Fibroblast of lung (primary cell): Measurements from ENCODE around the gene PLXNA4. TPM values are rescaled to one million over a fixed set of nuclear protein-coding genes. Genes with fewer than 3 reads are reported as not detected.

Source experiments
- DNase-seq, 2 donors: peaks; one replicate each; pipeline versions ENCODE4 v3.0.0 to v3.0.0-alpha.2; 2010; ENCODE audit warnings: low read depth in 2 of 2
- H2AFZ ChIP-seq: 2 replicates; pipeline ENCODE4 v1.5.1; 2012; ENCODE audit warnings: low read length, control low read depth, inconsistent platforms
- H3K27ac ChIP-seq: 2 replicates; pipeline ENCODE4 v1.5.1; 2011; ENCODE audit warnings: low read length, control low read depth; ENCODE audit not compliant: insufficient read depth
- H3K27me3 ChIP-seq: 2 replicates; pipeline ENCODE4 v1.5.1; 2011; ENCODE audit warnings: mild to moderate bottlenecking, low read length; ENCODE audit not compliant: control insufficient read depth, insufficient read depth
- H3K36me3 ChIP-seq: 2 replicates; pipeline ENCODE4 v1.5.1; 2011; ENCODE audit warnings: low read length; ENCODE audit not compliant: control insufficient read depth, insufficient read depth
- H3K4me1 ChIP-seq: 2 replicates; pipeline ENCODE4 v1.5.1; 2011; ENCODE audit warnings: low read length; ENCODE audit not compliant: control insufficient read depth, insufficient read depth; ENCODE audit errors: extremely low read depth
- H3K4me2 ChIP-seq: 2 replicates; pipeline ENCODE4 v1.5.1; 2011; ENCODE audit warnings: low read length, control low read depth; ENCODE audit not compliant: insufficient read depth; ENCODE audit errors: extremely low read depth
- H3K4me3 ChIP-seq, 4 experiments: fragments of 200-600 bp in 1 of 4; sonication (generic) in 1 of 4; replicated peaks in 1 of 4; 2 replicates each; pipeline ENCODE4 v1.5.1; 2011 to 2016; ENCODE audit warnings: low read length in 4 of 4, low read depth in 3 of 4, mild to moderate bottlenecking in 3 of 4, control low read depth in 2 of 4, inconsistent platforms in 1 of 4, mixed read lengths in 1 of 4; ENCODE audit not compliant: insufficient read depth in 1 of 4; ENCODE audit errors: control extremely low read depth in 1 of 4
- H3K79me2 ChIP-seq: 2 replicates; pipeline ENCODE4 v1.5.1; 2012; ENCODE audit warnings: mild to moderate bottlenecking, low read length, inconsistent platforms; ENCODE audit not compliant: control insufficient read depth, insufficient read depth
- H3K9ac ChIP-seq: 2 replicates; pipeline ENCODE4 v1.5.1; 2011; ENCODE audit warnings: mild to moderate bottlenecking, low read length, control low read depth; ENCODE audit not compliant: insufficient read depth
- H3K9me3 ChIP-seq: 2 replicates; pipeline ENCODE4 v1.5.1; 2012; ENCODE audit warnings: low read depth, low read length; ENCODE audit not compliant: control insufficient read depth, insufficient read depth
- H4K20me1 ChIP-seq: 2 replicates; pipeline ENCODE4 v1.5.1; 2011; ENCODE audit warnings: low read length; ENCODE audit not compliant: control insufficient read depth, insufficient read depth; ENCODE audit errors: extremely low read depth
- CTCF ChIP-seq, 2 donors: IDR thresholded peaks in 1 of 2; conservative IDR thresholded peaks in 1 of 2; 1 replicate in 1 of 2; 2 replicates in 1 of 2; pipeline ENCODE4 v1.5.1; 2011 to 2012; ENCODE audit warnings: low read length in 2 of 2, control low read depth in 1 of 2, inconsistent platforms in 1 of 2, low read depth in 1 of 2, mild to moderate bottlenecking in 1 of 2
- EZH2 ChIP-seq: IDR thresholded peaks from 2 replicates; pipeline ENCODE4 v1.5.1; 2012; ENCODE audit warnings: low read length, control low read depth, mild to moderate bottlenecking; ENCODE audit errors: missing control alignments
- polyA plus RNA-seq, 2 donors: library from polyadenylated mRNA; depleted of rRNA in 1 of 2; stranded (reverse) in 1 of 2; unstranded in 1 of 2; fragments of >200 nt; gene quantifications; 2 replicates each; pipeline ENCODE4 v1.2.1, GENCODE V29; 2011 to 2012; ENCODE audit warnings: missing spikeins in 1 of 2
- total RNA-seq: library from RNA; depleted of rRNA; stranded (reverse); fragments of >200 nt; gene quantifications from 2 replicates; pipeline ENCODE4 v1.2.1, GENCODE V29; 2014

The PLXNA4 gene
- total and polyA plus RNA-seq, 2 donors (not counting 1 experiment from before 2014, with no cell fraction given): 1.2 to 1.5 TPM

DNA sequence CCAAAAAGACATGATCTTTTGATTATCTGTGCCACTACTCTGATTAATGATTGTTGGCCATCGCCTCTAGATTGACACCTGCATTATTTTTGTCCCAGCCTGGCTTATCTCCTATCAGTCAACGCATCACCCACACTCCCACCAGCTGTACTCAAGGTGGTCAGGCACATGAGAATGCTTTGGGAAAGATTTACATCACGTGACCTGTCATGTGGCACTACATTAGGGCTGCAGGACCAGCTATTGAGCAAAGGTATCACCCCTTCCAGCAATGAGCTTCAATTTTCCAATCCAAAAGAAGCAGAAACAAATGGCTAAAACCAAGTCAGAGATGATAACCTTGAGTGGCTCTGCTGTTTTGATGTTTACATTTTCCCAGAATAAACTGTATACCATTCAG is 204.3 kb downstream of the PLXNA4 start:
- Histone ChIP-seq H3K4me2 (no peak overlapping the region), H3K9me3 (no peaks in the 10 kb centered on the region), H3K36me3 (no peaks in the 10 kb centered on the region), H3K9ac (no peak overlapping the region), H3K4me3 (no peak overlapping the region), H3K79me2 (no peaks in the 10 kb centered on the region), H3K27ac (no peak overlapping the region), H2AFZ (no peak overlapping the region), H3K4me1 (no peaks in the 10 kb centered on the region), H3K27me3 (no peaks in the 10 kb centered on the region), H4K20me1 (no peaks in the 10 kb centered on the region)
- no peak for DNase-seq
- TF ChIP-seq CTCF (conservative IDR thresholded peaks at IDR 0.05 in 1 of 2, IDR thresholded peaks at IDR 0.05 in 1 of 2; ENCODE audit: low read depth in 1 of 2, low read length in 2 of 2) (no peak), EZH2 (no peak)

GRCh38 chr7:132368246-132368900 is 207.9 kb downstream of the PLXNA4 start:
- Histone ChIP-seq H4K20me1 (no peaks in the 10 kb centered on the region), H3K4me2 (no peak overlapping the region), H3K79me2 (no peaks in the 10 kb centered on the region), H3K4me1 (no peaks in the 10 kb centered on the region), H3K27me3 (no peaks in the 10 kb centered on the region), H3K4me3 (no peak overlapping the region), H3K36me3 (no peaks in the 10 kb centered on the region), H3K9me3 (no peaks in the 10 kb centered on the region), H3K27ac (no peak overlapping the region), H2AFZ (no peak overlapping the region), H3K9ac (no peak overlapping the region)
- no peak for DNase-seq
- TF ChIP-seq EZH2: no peak
- TF ChIP-seq CTCF (conservative IDR thresholded peaks at IDR 0.05 in 1 of 2, IDR thresholded peaks at IDR 0.05 in 1 of 2; ENCODE audit: low read depth in 1 of 2, low read length in 2 of 2): no peak

DNA sequence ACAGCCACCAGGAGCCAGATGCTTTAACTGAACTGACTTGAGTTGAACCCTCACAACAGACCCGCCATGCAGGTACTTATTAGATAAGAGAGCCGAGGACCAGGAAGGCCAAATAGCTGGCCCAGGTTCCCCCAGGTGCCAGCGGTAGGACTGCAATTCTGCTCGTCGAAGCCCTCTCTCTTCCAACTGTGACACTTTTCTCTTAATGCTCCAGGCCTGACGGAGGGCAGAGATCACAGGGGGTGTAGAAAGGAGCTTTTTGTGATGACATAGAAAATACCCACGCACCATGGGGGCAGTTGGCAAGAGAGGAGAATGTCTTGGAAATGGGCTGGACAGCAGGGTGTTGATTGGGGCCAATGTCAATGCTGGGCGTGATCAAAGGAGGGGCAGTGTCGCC is 208.5 kb downstream of the PLXNA4 start:
- no peak for DNase-seq
- Histone ChIP-seq H3K9ac (no peak overlapping the region), H2AFZ (no peak overlapping the region), H3K36me3 (no peaks in the 10 kb centered on the region), H4K20me1 (no peaks in the 10 kb centered on the region), H3K4me1 (no peaks in the 10 kb centered on the region), H3K9me3 (no peaks in the 10 kb centered on the region), H3K27ac (no peak overlapping the region), H3K79me2 (no peaks in the 10 kb centered on the region), H3K4me3 (no peak overlapping the region), H3K27me3 (no peaks in the 10 kb centered on the region), H3K4me2 (no peak overlapping the region)
- TF ChIP-seq EZH2 (no peak), CTCF (conservative IDR thresholded peaks at IDR 0.05 in 1 of 2, IDR thresholded peaks at IDR 0.05 in 1 of 2; ENCODE audit: low read depth in 1 of 2, low read length in 2 of 2) (no peak)
